ENCODE measurements around the gene ALDH1L1. TPM values are rescaled to one million over a fixed set of nuclear protein-coding genes. Genes with fewer than 3 reads are reported as not detected.

ALDH1L1 gene
- total and polyA plus RNA-seq, 2 of the 13 experiments (the other 11 are each of a cell fraction or from before 2014, with no cell fraction given), result 11.2 to 28.7 TPM

- peak; percentile 63 for TF ChIP-seq PAXIP1 (CRISPR knock-in tag; conservative IDR thresholded peaks at IDR 0.05)
- TF ChIP-seq ZNF556 (CRISPR knock-in tag; IDR thresholded peaks at IDR 0.05; ENCODE audit: borderline replicate concordance), result peak; percentile 83; the same call in 1 of the 2 replicates
- TF ChIP-seq MTERF4 (CRISPR knock-in tag; IDR thresholded peaks at IDR 0.05), result peak; percentile 37; the same call in 1 of the 2 replicates
- no peak for TF ChIP-seq FOXM1 (CRISPR knock-in tag; IDR thresholded peaks at IDR 0.05)
- no peak for TF ChIP-seq PHB2 (IDR thresholded peaks at IDR 0.05; ENCODE audit: partially characterized antibody)
- no peak for TF ChIP-seq ZNF276 (CRISPR knock-in tag; IDR thresholded peaks at IDR 0.05; ENCODE audit: low read depth)
- TF ChIP-seq KDM5A (IDR thresholded peaks at IDR 0.05; ENCODE audit: borderline replicate concordance, low read length), result 0 out of 2 replicates have a peak, but pooled peaks have one; percentile 28
- TF ChIP-seq ZNF687 (CRISPR knock-in tag; IDR thresholded peaks at IDR 0.05), result peak; percentile 71
- peak; percentile 69 for TF ChIP-seq RAD21 (CRISPR knock-in tag; IDR thresholded peaks at IDR 0.05)
Observed at GRCh38 chr3:126083913-126084767, 96.2 kb downstream of the ALDH1L1 start, which contains the start of gene SLC41A3 (continued).

Data from HepG2 (cell line).